ENCODE measurements around the gene PLA2G1B.

PLA2G1B gene

GRCh38 chr12:120363274-120363855 lies 35.8 kb upstream of the PLA2G1B start:
- H3K36me3 ChIP-seq (ENCODE audit: low read depth) = no peaks in the 10 kb centered on the region
- no peak for TF ChIP-seq CTCF (IDR thresholded peaks at IDR 0.05; ENCODE audit: poor library complexity, severe bottlenecking)
- H3K4me3 ChIP-seq (ENCODE audit: severe bottlenecking) = no peak overlapping the region
- no peaks in the 10 kb centered on the region for H3K9me3 ChIP-seq (ENCODE audit: severe bottlenecking)
- no peak overlapping the region for H3K27ac ChIP-seq (ENCODE audit: poor library complexity, severe bottlenecking)
- H3K4me1 ChIP-seq (ENCODE audit: insufficient read depth, poor library complexity, severe bottlenecking) = no peaks in the 10 kb centered on the region
- DNase-seq (ENCODE audit: low spot score) (no peak), ATAC-seq (ENCODE audit: low read depth) (no peak)
- peaks cover 14% of the 10 kb centered on the region for H3K27me3 ChIP-seq (ENCODE audit: insufficient read depth, poor library complexity, severe bottlenecking)

- DNase-seq (ENCODE audit: low spot score) = no peak
- Histone ChIP-seq H3K27me3 (ENCODE audit: insufficient read depth, poor library complexity, severe bottlenecking) (peaks cover 11% of the 10 kb centered on the region), H3K4me3 (ENCODE audit: severe bottlenecking) (no peak overlapping the region), H3K27ac (ENCODE audit: poor library complexity, severe bottlenecking) (no peak overlapping the region), H3K4me1 (ENCODE audit: insufficient read depth, poor library complexity, severe bottlenecking) (no peaks in the 10 kb centered on the region), H3K9me3 (ENCODE audit: severe bottlenecking) (no peaks in the 10 kb centered on the region), H3K36me3 (ENCODE audit: low read depth) (no peaks in the 10 kb centered on the region)
- no peak for TF ChIP-seq CTCF (IDR thresholded peaks at IDR 0.05; ENCODE audit: poor library complexity, severe bottlenecking)
- no peak for ATAC-seq (ENCODE audit: low read depth)
Measured at GRCh38 chr12:120362516-120363273, 35.1 kb upstream of the PLA2G1B start.

GRCh38 chr12:120361506-120362208 lies 34.1 kb upstream of the PLA2G1B start:
- H3K27ac ChIP-seq (ENCODE audit: poor library complexity, severe bottlenecking) = no peak overlapping the region
- H3K4me3 ChIP-seq (ENCODE audit: severe bottlenecking) = no peak overlapping the region
- no peaks in the 10 kb centered on the region for H3K4me1 ChIP-seq (ENCODE audit: insufficient read depth, poor library complexity, severe bottlenecking)
- no peaks in the 10 kb centered on the region for H3K36me3 ChIP-seq (ENCODE audit: low read depth)
- ATAC-seq (ENCODE audit: low read depth) = no peak
- peaks cover under 1% of the 10 kb centered on the region for H3K27me3 ChIP-seq (ENCODE audit: insufficient read depth, poor library complexity, severe bottlenecking)
- no peaks in the 10 kb centered on the region for H3K9me3 ChIP-seq (ENCODE audit: severe bottlenecking)
- no peak for DNase-seq (ENCODE audit: low spot score)
- TF ChIP-seq CTCF (IDR thresholded peaks at IDR 0.05; ENCODE audit: poor library complexity, severe bottlenecking) = no peak

GRCh38 chr12:120359128-120359527 lies 31.5 kb upstream of the PLA2G1B start:
- H3K4me3 ChIP-seq (ENCODE audit: severe bottlenecking) = no peak overlapping the region
- no peak for DNase-seq (ENCODE audit: low spot score)
- H3K27ac ChIP-seq (ENCODE audit: poor library complexity, severe bottlenecking) = no peak overlapping the region
- H3K4me1 ChIP-seq (ENCODE audit: insufficient read depth, poor library complexity, severe bottlenecking) = no peaks in the 10 kb centered on the region
- no peak for ATAC-seq (ENCODE audit: low read depth)
- no peaks in the 10 kb centered on the region for H3K9me3 ChIP-seq (ENCODE audit: severe bottlenecking)
- H3K36me3 ChIP-seq (ENCODE audit: low read depth) = no peaks in the 10 kb centered on the region
- no peaks in the 10 kb centered on the region for H3K27me3 ChIP-seq (ENCODE audit: insufficient read depth, poor library complexity, severe bottlenecking)
- TF ChIP-seq CTCF (IDR thresholded peaks at IDR 0.05; ENCODE audit: poor library complexity, severe bottlenecking) = no peak
